Measurements from ENCODE around the gene CCDC91.

Gene CCDC91

DNA sequence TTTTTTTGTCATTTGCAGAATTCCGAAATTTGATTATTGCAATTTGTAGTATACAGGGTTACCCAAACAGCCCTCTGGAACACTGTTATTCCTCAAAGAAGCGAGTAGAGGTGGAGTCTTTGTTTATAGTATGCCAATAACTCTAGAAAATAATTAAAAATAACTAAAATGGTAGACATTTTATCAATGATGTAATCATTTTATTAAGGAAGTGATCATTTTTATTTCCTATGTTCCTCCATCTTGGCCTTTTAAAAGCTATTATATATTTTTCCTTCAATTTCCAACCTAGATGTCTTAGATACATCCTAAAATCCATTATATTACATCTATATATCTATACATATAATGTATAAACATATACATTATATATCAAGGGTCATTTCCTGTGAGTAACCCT lies 106.0 kb downstream of the CCDC91 start:
- H3K14ac ChIP-seq (ENCODE audit: low read length in 2 of 2), result no peak overlapping the region
- no peak overlapping the region for H3K18ac ChIP-seq (ENCODE audit: low read depth in 1 of 2, low read length in 2 of 2)
- peaks cover 0 to 8% of the 10 kb centered on the region in 2 experiments for H3K36me3 ChIP-seq (ENCODE audit: control insufficient read depth in 1 of 2, insufficient read depth in 2 of 2, low read depth in 1 of 2, low read length in 2 of 2)

DNA sequence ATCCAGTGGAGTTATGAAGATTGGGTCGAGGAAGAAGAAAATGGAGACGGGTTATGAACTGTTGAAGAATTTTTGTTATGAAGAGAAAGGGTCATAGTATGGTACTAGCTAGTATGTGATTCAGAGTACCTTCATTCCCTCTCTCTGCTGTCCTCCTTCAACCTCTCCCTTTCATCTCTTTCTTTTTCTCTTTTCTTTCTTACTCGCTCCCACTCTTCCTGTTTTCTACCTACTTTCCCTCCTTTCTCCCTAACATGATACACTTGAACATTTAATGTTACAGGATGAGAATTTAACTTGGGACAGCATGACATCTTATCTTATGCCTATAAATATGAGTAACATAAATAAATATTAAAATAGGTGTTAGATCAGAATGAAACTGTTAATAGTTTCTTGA lies 112.9 kb downstream of the CCDC91 start:
- H3K14ac ChIP-seq (ENCODE audit: low read length in 2 of 2), result no peak overlapping the region
- H3K9me3 ChIP-seq (ENCODE audit: control insufficient read depth, low read length), result no peaks in the 10 kb centered on the region
- no peak overlapping the region for H2AFZ ChIP-seq (ENCODE audit: low read depth, low read length)
- H3K4ac ChIP-seq (ENCODE audit: low read depth in 1 of 2, low read length in 2 of 2), result no peak overlapping the region
- H2AK5ac ChIP-seq (ENCODE audit: low read length, severe bottlenecking), result no peak overlapping the region
- no peak overlapping the region for H2BK120ac ChIP-seq (ENCODE audit: low read depth, low read length)
- no peak overlapping the region for H3K4me2 ChIP-seq (ENCODE audit: low read length, poor library complexity, severe bottlenecking)
- H3K4me3 ChIP-seq (ENCODE audit: insufficient read depth in 1 of 2, low read depth in 1 of 2, low read length in 2 of 2), result no peak overlapping the region
- H3K9ac ChIP-seq (ENCODE audit: low read length), result no peak overlapping the region
- H3K18ac ChIP-seq (ENCODE audit: low read depth in 1 of 2, low read length in 2 of 2), result no peak overlapping the region
- H3K36me3 ChIP-seq (ENCODE audit: control insufficient read depth in 1 of 2, insufficient read depth in 2 of 2, low read depth in 1 of 2, low read length in 2 of 2), result peaks cover 0 to 9% of the 10 kb centered on the region in 2 experiments
- H3K23ac ChIP-seq (ENCODE audit: low read length in 2 of 2), result no peak overlapping the region
- no peak overlapping the region for H4K8ac ChIP-seq (ENCODE audit: low read length)
- H3K79me1 ChIP-seq (replicated peaks; ENCODE audit: low read length, poor library complexity, severe bottlenecking), result no peaks in the 10 kb centered on the region
- WGBS, result no CpG with 5 or more reads among the region's 3 CpGs
- H2BK12ac ChIP-seq (ENCODE audit: low read length in 2 of 2), result no peak overlapping the region
- no peaks in the 10 kb centered on the region for H3K4me1 ChIP-seq (ENCODE audit: control insufficient read depth, insufficient read depth, low read depth, low read length)
- DNase-seq, result no peak
- no peak overlapping the region for H2BK15ac ChIP-seq (ENCODE audit: low read depth, poor library complexity, severe bottlenecking)
- H2BK5ac ChIP-seq (ENCODE audit: low read depth, low read length, poor library complexity, severe bottlenecking), result no peak overlapping the region
- no peak overlapping the region for H4K91ac ChIP-seq (ENCODE audit: low read length)
- H3K27me3 ChIP-seq (ENCODE audit: control insufficient read depth in 1 of 2, insufficient read depth in 1 of 2, low read length in 2 of 2), result no peaks in the 10 kb centered on the region
- no peak overlapping the region for H3K27ac ChIP-seq (ENCODE audit: low read length, poor library complexity, severe bottlenecking)

More for the DNA sequence above, 106.0 kb downstream of the CCDC91 start:
- no peak overlapping the region for H3K27ac ChIP-seq (ENCODE audit: low read length, poor library complexity, severe bottlenecking)
- H3K9me3 ChIP-seq (ENCODE audit: control insufficient read depth, low read length), result peaks cover 2% of the 10 kb centered on the region
- no peak overlapping the region for H4K8ac ChIP-seq (ENCODE audit: low read length)
- no peak overlapping the region for H2AK5ac ChIP-seq (ENCODE audit: low read length, severe bottlenecking)
- H2BK120ac ChIP-seq (ENCODE audit: low read depth, low read length), result no peak overlapping the region
- no peak overlapping the region for H3K23ac ChIP-seq (ENCODE audit: low read length in 2 of 2)
- WGBS, result no CpG with 5 or more reads among the region's 2 CpGs
- no peak overlapping the region for H2AFZ ChIP-seq (ENCODE audit: low read depth, low read length)
- no peak overlapping the region for H2BK15ac ChIP-seq (ENCODE audit: low read depth, poor library complexity, severe bottlenecking)
- H2BK5ac ChIP-seq (ENCODE audit: low read depth, low read length, poor library complexity, severe bottlenecking), result no peak overlapping the region
- H2BK12ac ChIP-seq (ENCODE audit: low read length in 2 of 2), result no peak overlapping the region
- no peak overlapping the region for H3K9ac ChIP-seq (ENCODE audit: low read length)
- H3K4ac ChIP-seq (ENCODE audit: low read depth in 1 of 2, low read length in 2 of 2), result no peak overlapping the region
- no peaks in the 10 kb centered on the region for H3K27me3 ChIP-seq (ENCODE audit: control insufficient read depth in 1 of 2, insufficient read depth in 1 of 2, low read length in 2 of 2)
- no peak for DNase-seq
- H3K4me2 ChIP-seq (ENCODE audit: low read length, poor library complexity, severe bottlenecking), result no peak overlapping the region
- no peaks in the 10 kb centered on the region for H3K4me1 ChIP-seq (ENCODE audit: control insufficient read depth, insufficient read depth, low read depth, low read length)
- H3K4me3 ChIP-seq (ENCODE audit: insufficient read depth in 1 of 2, low read depth in 1 of 2, low read length in 2 of 2), result no peak overlapping the region
- H3K79me1 ChIP-seq (replicated peaks; ENCODE audit: low read length, poor library complexity, severe bottlenecking), result peaks cover 2% of the 10 kb centered on the region
- no peak overlapping the region for H4K91ac ChIP-seq (ENCODE audit: low read length)

DNA sequence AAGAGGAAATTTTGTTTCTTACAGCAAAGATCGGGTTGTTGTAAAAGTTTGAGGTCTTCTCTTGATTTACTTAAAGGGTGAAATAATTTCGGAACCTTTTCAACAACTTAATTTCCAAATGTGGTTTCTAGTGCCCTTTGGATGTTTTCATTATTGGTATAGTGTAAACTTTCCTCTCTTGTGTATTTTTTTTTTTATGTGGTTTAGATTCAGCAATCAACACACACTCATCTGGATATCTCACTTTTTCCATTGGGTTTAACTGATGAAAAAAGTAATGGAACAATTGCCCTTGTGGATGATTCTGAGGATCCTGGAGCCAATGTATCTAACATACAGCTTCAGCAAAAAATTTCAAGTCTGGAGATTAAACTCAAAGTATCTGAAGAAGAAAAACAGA lies 116.3 kb downstream of the CCDC91 start:
- H3K4me1 ChIP-seq (ENCODE audit: control insufficient read depth, insufficient read depth, low read depth, low read length), result no peaks in the 10 kb centered on the region
- no peak overlapping the region for H4K91ac ChIP-seq (ENCODE audit: low read length)
- H3K23ac ChIP-seq (ENCODE audit: low read length in 2 of 2), result no peak overlapping the region
- no peak overlapping the region for H3K9ac ChIP-seq (ENCODE audit: low read length)
- no peak overlapping the region for H2BK5ac ChIP-seq (ENCODE audit: low read depth, low read length, poor library complexity, severe bottlenecking)
- H3K36me3 ChIP-seq (ENCODE audit: control insufficient read depth in 1 of 2, insufficient read depth in 2 of 2, low read depth in 1 of 2, low read length in 2 of 2), result peaks cover 0 to 19% of the 10 kb centered on the region in 2 experiments
- H2BK120ac ChIP-seq (ENCODE audit: low read depth, low read length), result no peak overlapping the region
- H3K27me3 ChIP-seq (ENCODE audit: control insufficient read depth in 1 of 2, insufficient read depth in 1 of 2, low read length in 2 of 2), result no peaks in the 10 kb centered on the region
- H2AFZ ChIP-seq (ENCODE audit: low read depth, low read length), result no peak overlapping the region
- H3K27ac ChIP-seq (ENCODE audit: low read length, poor library complexity, severe bottlenecking), result no peak overlapping the region
- H3K79me1 ChIP-seq (replicated peaks; ENCODE audit: low read length, poor library complexity, severe bottlenecking), result no peaks in the 10 kb centered on the region
- H3K18ac ChIP-seq (ENCODE audit: low read depth in 1 of 2, low read length in 2 of 2), result no peak overlapping the region
- H3K4me3 ChIP-seq (ENCODE audit: insufficient read depth in 1 of 2, low read depth in 1 of 2, low read length in 2 of 2), result no peak overlapping the region
- H3K4me2 ChIP-seq (ENCODE audit: low read length, poor library complexity, severe bottlenecking), result no peak overlapping the region
- no peak for DNase-seq
- H2BK15ac ChIP-seq (ENCODE audit: low read depth, poor library complexity, severe bottlenecking), result no peak overlapping the region
- H3K4ac ChIP-seq (ENCODE audit: low read depth in 1 of 2, low read length in 2 of 2), result no peak overlapping the region
- no peak overlapping the region for H3K14ac ChIP-seq (ENCODE audit: low read length in 2 of 2)
- no peaks in the 10 kb centered on the region for H3K9me3 ChIP-seq (ENCODE audit: control insufficient read depth, low read length)
- no peak overlapping the region for H2AK5ac ChIP-seq (ENCODE audit: low read length, severe bottlenecking)
- no peak overlapping the region for H2BK12ac ChIP-seq (ENCODE audit: low read length in 2 of 2)
- WGBS, result 100% methylated on average over 1 of the region's 2 CpGs
- H4K8ac ChIP-seq (ENCODE audit: low read length), result no peak overlapping the region

GRCh38 chr12:28308891-28309290 lies 118.6 kb downstream of the CCDC91 start:
- Histone ChIP-seq H4K8ac (ENCODE audit: low read length) (no peak overlapping the region), H2BK12ac (ENCODE audit: low read length in 2 of 2) (no peak overlapping the region), H3K36me3 (ENCODE audit: control insufficient read depth in 1 of 2, insufficient read depth in 2 of 2, low read depth in 1 of 2, low read length in 2 of 2) (peaks cover 0 to 19% of the 10 kb centered on the region in 2 experiments), H3K18ac (ENCODE audit: low read depth in 1 of 2, low read length in 2 of 2) (no peak overlapping the region), H3K27me3 (ENCODE audit: control insufficient read depth in 1 of 2, insufficient read depth in 1 of 2, low read length in 2 of 2) (no peaks in the 10 kb centered on the region), H2BK120ac (ENCODE audit: low read depth, low read length) (no peak overlapping the region), H3K4me3 (ENCODE audit: insufficient read depth in 1 of 2, low read depth in 1 of 2, low read length in 2 of 2) (no peak overlapping the region), H3K23ac (ENCODE audit: low read length in 2 of 2) (no peak overlapping the region), H3K4ac (ENCODE audit: low read depth in 1 of 2, low read length in 2 of 2) (no peak overlapping the region), H2AFZ (ENCODE audit: low read depth, low read length) (no peak overlapping the region), H4K91ac (ENCODE audit: low read length) (no peak overlapping the region), H3K79me1 (replicated peaks; ENCODE audit: low read length, poor library complexity, severe bottlenecking) (no peaks in the 10 kb centered on the region), H3K9me3 (ENCODE audit: control insufficient read depth, low read length) (no peaks in the 10 kb centered on the region), H2BK15ac (ENCODE audit: low read depth, poor library complexity, severe bottlenecking) (no peak overlapping the region), H3K9ac (ENCODE audit: low read length) (no peak overlapping the region), H3K4me1 (ENCODE audit: control insufficient read depth, insufficient read depth, low read depth, low read length) (no peaks in the 10 kb centered on the region), H3K4me2 (ENCODE audit: low read length, poor library complexity, severe bottlenecking) (no peak overlapping the region), H3K14ac (ENCODE audit: low read length in 2 of 2) (no peak overlapping the region), H2BK5ac (ENCODE audit: low read depth, low read length, poor library complexity, severe bottlenecking) (no peak overlapping the region), H2AK5ac (ENCODE audit: low read length, severe bottlenecking) (no peak overlapping the region), H3K27ac (ENCODE audit: low read length, poor library complexity, severe bottlenecking) (no peak overlapping the region)
- no peak for DNase-seq
- 93% methylated on average over 2 of the region's 2 CpGs for WGBS

Data from mesenchymal stem cell (in vitro differentiated cells and primary cell).